HG03196 (cell line): Measurements from ENCODE around the gene GRM7.

Experiments
- ATAC-seq: cut with Tn5 transposase; IDR thresholded peaks from one replicate; pipeline ENCODE4 v1.9.1; 2021; ENCODE audit not compliant: unreplicated experiment

Gene GRM7

GRCh38 chr3:6965881-6966280 is 105.0 kb downstream of the GRM7 start:
- ATAC-seq: no peak

- no peak for ATAC-seq
These were observed 111.0 kb downstream of the GRM7 start for GRCh38 chr3:6971933-6972332.

GRCh38 chr3:6985848-6986247 is 124.9 kb downstream of the GRM7 start:
- ATAC-seq: no peak

GRCh38 chr3:6989608-6990291 is 128.8 kb downstream of the GRM7 start:
- ATAC-seq: no peak

- no peak for ATAC-seq
These were observed 133.3 kb downstream of the GRM7 start for GRCh38 chr3:6994081-6994668.

GRCh38 chr3:7000501-7000900 is 139.6 kb downstream of the GRM7 start:
- ATAC-seq: no peak

GRCh38 chr3:7001370-7001769 is 140.5 kb downstream of the GRM7 start:
- no peak for ATAC-seq

GRCh38 chr3:7015683-7016440 is 154.9 kb downstream of the GRM7 start:
- ATAC-seq: no peak

- ATAC-seq: no peak
These were observed 164.8 kb downstream of the GRM7 start for GRCh38 chr3:7025581-7026300.

GRCh38 chr3:7029562-7029961 is 168.6 kb downstream of the GRM7 start:
- no peak for ATAC-seq

- no peak for ATAC-seq
These were observed 177.5 kb downstream of the GRM7 start for GRCh38 chr3:7038394-7038793.

GRCh38 chr3:7062714-7063113 is 201.8 kb downstream of the GRM7 start:
- ATAC-seq: no peak

GRCh38 chr3:7070461-7070860 is 209.5 kb downstream of the GRM7 start:
- ATAC-seq: no peak

- no peak for ATAC-seq
These were observed 213.3 kb downstream of the GRM7 start for GRCh38 chr3:7074217-7074616.

GRCh38 chr3:7075117-7075516 is 214.2 kb downstream of the GRM7 start:
- ATAC-seq: no peak

GRCh38 chr3:7075901-7076300 is 215.0 kb downstream of the GRM7 start:
- ATAC-seq: no peak

- ATAC-seq: no peak
These were observed 221.3 kb downstream of the GRM7 start for GRCh38 chr3:7082244-7082643.

- ATAC-seq: no peak
These were observed 225.5 kb downstream of the GRM7 start for GRCh38 chr3:7086417-7086816.

GRCh38 chr3:7095116-7095515 is 234.2 kb downstream of the GRM7 start:
- no peak for ATAC-seq

- no peak for ATAC-seq
These were observed 239.2 kb downstream of the GRM7 start for GRCh38 chr3:7100136-7100535.

- no peak for ATAC-seq
These were observed 245.7 kb downstream of the GRM7 start for GRCh38 chr3:7106635-7107034.
